ENCODE data around the gene NOL12.
"Not testable (repeated sequence)": the region's sequence is repeated elsewhere in the genome, so short reads cannot be mapped to it uniquely, and the experiment has no call there.

NOL12 gene

DNA sequence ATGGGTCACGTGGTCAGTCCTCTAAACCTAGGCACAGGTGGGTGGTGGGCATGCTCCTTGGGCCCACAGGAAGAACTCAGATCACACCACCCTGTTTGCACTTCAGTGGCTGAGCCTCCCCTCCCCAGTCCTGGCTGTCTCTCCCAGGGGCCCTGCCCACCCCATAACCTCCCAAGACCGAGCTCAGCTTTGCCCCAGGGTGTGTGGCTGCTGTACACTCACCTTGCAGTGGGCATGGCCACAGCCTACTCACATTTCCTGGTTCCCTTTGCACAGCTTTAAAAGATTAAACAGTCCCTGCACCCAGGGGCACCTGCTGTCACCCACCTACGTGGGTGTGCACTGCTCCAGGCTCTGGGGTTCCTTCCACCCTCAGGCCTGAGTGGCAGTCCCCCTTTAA lies 24.5 kb downstream of the NOL12 start:
- DNase-seq (ENCODE audit: insufficient read length, low spot score) (no peak), FAIRE-seq (no peak)

GRCh38 chr22:37711490-37711889 lies 25.3 kb downstream of the NOL12 start:
- FAIRE-seq (no peak), DNase-seq (ENCODE audit: insufficient read length, low spot score) (no peak)

GRCh38 chr22:37713761-37714160 lies 27.6 kb downstream of the NOL12 start:
- DNase-seq (ENCODE audit: insufficient read length, low spot score) = no peak
- FAIRE-seq = no peak

DNA sequence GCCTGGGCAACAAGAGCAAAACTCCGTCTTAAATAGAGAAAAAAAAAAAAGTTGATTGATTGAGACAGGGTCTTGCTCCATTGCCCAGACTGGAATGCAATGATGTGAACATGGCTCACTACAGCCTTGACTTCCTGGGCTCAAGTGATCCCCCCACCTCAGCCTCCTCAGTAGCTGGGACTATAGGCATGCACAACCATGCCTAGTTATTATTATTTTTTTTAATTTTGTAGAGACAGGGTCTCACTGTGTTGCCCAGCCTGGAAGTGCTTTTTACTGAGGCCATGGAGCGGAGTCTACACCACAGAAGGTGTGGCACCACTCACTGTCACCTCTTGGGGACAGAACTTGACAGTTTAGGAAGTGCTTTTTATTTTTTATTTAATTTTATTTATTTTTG lies 28.5 kb downstream of the NOL12 start:
- DNase-seq (ENCODE audit: insufficient read length, low spot score) = no peak
- FAIRE-seq = no peak

DNA sequence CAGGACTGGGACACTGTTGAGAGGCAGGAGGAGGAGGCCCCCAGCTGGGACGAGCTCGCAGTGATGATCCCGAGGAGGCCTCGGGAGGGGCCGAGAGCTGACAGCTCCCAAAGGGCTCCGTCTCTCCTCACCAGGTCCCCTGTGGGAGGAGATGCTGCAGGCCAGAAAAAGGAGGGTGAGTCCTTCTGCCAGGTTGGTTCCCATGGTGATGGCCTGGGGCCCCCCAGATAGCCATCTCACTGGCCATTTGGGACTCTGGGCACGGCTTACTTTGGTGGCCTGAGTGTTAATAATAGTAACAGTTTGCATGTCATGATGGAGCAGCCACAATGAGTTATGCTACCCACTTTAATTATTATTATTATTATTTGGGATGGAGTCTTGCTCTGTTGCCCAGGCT lies 29.6 kb downstream of the NOL12 start:
- DNase-seq (ENCODE audit: insufficient read length, low spot score) = no peak
- FAIRE-seq = no peak

GRCh38 chr22:37716708-37717107 lies 30.6 kb downstream of the NOL12 start:
- no peak for FAIRE-seq

DNA sequence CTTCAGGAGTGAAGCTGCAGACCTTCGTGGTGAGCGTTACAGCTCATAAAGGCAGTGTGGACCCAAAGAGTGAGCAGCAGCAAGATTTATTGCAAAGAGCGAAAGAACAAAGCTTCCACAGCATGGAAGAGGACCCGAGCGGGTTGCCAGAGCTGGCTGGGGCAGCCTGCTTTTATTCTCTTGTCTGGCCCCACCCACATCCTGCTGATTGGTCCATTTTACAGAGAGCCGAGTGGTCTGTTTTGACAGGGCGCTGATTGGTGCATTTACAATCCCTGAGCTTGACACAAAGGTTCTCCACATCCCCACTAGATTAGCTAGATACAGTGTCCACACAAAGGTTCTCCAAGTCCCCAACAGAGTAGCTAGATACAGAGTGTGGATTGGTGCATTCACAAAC lies 31.1 kb downstream of the NOL12 start:
- not testable (repeated sequence) for DNase-seq (ENCODE audit: insufficient read length, low spot score); FAIRE-seq

More at GRCh38 chr22:37716708-37717107, 30.6 kb downstream of the NOL12 start:
- no peak for DNase-seq (ENCODE audit: insufficient read length, low spot score)

DNA sequence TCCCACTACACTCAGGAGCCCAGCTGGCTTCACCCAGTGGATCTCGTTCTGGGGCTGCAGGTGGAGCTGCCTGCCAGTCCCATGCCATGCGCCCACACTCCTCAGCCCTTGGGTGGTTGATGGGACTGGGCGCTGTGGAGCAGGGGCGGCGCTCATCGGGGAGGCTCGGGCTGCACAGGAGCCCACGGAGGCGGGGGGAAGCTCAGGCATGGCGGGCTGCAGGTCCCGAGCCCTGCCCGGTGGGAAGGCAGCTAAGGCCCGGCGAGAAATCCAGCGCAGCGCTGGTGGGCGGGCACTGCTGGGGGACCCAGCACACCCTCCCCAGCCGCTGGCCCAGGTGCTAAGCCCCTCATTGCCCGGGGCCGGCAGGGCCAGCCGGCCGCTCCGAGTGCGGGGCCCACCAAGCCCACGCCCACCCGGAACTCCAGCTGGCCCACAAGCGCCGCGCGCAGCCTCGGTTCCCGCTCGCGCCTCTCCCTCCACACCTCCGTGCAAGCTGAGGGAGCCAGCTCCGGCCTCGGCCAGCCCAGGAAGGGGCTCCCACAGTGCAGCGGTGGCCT lies 31.7 kb downstream of the NOL12 start:
- not testable (repeated sequence) for DNase-seq (ENCODE audit: insufficient read length, low spot score); FAIRE-seq

DNA sequence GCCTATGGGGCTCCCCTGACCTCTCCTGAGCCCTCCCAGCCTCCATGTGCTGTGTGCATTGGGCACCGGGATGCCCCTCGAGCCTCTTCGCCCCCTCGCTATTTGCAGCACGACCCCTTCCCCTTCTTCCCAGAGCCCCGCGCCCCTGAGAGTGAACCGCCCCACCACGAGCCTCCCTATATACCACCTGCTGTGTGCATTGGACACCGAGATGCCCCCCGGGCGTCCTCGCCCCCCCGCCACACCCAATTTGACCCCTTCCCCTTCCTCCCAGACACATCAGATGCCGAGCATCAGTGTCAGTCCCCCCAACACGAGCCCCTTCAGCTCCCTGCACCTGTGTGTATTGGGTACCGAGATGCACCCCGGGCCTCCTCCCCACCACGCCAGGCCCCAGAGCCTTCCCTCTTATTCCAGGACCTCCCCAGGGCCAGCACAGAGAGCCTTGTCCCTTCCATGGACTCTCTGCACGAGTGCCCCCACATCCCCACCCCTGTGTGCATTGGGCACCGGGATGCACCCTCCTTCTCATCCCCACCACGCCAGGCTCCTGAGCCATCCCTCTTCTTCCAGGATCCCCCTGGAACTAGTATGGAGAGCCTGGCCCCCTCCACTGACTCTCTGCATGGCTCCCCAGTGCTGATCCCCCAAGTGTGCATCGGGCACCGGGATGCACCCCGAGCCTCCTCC lies 39.6 kb downstream of the NOL12 start:
- DNase-seq (ENCODE audit: insufficient read length, low spot score) (no peak), FAIRE-seq (no peak)

DNA sequence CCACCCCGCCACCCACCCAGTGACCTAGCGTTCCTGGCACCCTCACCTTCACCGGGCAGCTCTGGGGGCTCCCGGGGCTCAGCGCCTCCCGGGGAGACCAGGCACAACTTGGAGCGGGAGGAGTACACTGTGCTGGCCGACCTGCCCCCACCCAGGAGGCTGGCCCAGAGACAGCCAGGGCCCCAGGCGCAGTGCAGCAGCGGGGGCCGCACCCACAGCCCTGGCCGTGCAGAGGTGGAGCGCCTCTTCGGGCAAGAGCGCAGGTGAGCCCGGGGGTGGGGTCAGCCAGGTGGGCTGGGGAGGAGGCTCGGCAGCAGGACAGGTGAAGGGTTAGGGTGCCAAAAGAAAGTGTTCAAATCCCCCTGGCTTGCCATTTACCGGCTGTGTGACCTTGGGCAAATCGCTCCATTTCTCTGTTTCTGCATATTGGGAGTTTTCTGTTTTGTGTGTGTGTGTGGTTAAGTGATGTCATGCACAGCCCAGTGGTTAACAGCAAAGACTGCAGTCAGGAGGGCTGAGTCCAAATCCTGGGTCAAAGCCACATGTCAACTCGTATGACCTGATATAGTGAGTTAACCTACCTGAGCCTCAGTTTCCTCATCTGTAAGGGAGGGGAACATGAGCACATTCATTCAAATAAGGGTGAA lies 40.2 kb downstream of the NOL12 start:
- FAIRE-seq (no peak), DNase-seq (ENCODE audit: insufficient read length, low spot score) (no peak)

- FAIRE-seq (no peak), DNase-seq (ENCODE audit: insufficient read length, low spot score) (no peak)
These were observed 42.5 kb downstream of the NOL12 start for GRCh38 chr22:37728620-37729019.

- no peak for DNase-seq (ENCODE audit: insufficient read length, low spot score)
- FAIRE-seq = no peak
These were observed 45.8 kb downstream of the NOL12 start for GRCh38 chr22:37731804-37732471.

DNA sequence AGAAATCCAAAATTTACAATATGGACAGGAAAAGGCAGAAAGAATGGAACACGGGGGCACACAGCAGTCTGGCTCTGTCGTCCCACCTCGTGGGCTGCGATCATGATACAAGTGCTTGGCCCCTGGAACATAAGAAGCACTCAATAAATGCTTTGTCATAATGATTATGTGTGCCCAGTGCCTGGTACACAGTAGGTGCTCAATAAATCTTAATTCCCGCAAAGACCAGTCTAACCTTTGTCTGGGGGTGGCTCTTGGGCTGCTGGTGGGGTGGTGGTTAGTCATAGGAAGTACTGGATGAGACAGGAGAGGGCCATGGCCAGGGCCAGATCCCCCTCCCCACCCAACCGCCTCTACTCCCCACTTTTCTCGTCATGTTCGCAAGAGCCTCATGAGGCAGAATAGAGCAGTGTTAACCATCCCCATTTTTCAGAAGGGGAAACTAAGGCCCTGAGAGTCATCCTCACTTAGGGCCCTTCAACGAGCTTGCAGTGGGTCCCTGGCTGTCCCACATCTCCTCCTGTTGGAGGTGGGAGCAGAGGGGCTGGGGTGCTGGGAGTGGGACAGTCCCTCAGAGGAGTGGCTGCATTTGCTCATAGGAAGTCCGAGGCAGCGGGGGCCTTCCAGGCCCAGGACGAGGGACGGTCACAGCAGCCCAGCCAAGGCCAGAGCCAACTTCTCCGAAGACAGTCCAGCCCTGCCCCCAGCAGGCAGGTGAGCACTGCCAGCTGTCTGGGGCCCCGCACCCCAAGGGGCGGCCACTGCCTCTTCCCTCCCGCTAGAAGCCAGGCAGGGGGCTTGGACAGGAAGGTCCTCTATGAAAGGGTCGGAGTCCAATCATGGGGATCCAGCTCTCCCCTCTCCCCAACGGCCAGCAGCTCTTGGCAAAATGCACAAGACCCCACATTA lies 46.8 kb downstream of the NOL12 start:
- DNase-seq (ENCODE audit: insufficient read length, low spot score) (no peak), FAIRE-seq (no peak)

GRCh38 chr22:37733625-37734401 lies 47.7 kb downstream of the NOL12 start:
- no peak for FAIRE-seq

DNA sequence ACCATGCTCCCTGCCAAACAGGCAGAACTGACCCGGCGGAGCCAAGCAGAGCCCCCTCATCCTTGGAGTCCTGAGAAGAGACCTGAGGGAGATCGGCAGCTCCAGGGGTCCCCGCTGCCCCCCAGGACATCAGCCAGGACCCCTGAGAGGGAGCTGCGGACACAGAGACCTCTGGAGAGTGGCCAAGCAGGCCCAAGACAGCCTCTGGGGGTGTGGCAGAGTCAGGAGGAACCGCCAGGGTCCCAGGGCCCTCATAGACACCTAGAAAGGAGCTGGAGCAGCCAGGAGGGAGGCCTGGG lies 48.2 kb downstream of the NOL12 start:
- no peak for DNase-seq (ENCODE audit: insufficient read length, low spot score)
- no peak for FAIRE-seq

More at GRCh38 chr22:37733625-37734401, 47.7 kb downstream of the NOL12 start:
- no peak for DNase-seq (ENCODE audit: insufficient read length, low spot score)

DNA sequence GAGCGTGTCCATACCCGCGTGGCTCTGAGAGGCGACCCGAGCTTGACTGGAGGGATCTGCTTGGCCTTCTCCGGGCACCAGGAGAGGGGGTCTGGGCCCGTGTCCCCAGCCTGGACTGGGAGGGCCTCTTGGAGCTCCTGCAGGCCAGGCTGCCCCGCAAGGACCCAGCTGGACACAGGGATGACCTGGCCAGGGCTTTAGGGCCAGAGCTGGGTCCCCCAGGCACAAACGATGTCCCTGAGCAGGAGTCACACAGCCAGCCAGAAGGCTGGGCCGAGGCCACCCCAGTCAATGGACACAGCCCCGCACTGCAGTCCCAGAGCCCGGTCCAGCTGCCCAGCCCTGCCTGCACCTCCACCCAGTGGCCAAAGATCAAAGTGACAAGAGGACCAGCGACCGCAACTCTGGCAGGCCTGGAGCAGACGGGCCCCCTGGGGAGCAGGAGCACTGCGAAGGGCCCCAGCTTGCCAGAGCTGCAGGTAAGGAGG lies 48.9 kb downstream of the NOL12 start:
- no peak for FAIRE-seq
- DNase-seq (ENCODE audit: insufficient read length, low spot score) = peak; percentile 26

- FAIRE-seq (no peak), DNase-seq (ENCODE audit: insufficient read length, low spot score) (no peak)
These were observed 52.9 kb downstream of the NOL12 start for GRCh38 chr22:37739035-37739434.

GRCh38 chr22:37739611-37740049 lies 53.5 kb downstream of the NOL12 start:
- FAIRE-seq (no peak), DNase-seq (ENCODE audit: insufficient read length, low spot score) (no peak)

DNA sequence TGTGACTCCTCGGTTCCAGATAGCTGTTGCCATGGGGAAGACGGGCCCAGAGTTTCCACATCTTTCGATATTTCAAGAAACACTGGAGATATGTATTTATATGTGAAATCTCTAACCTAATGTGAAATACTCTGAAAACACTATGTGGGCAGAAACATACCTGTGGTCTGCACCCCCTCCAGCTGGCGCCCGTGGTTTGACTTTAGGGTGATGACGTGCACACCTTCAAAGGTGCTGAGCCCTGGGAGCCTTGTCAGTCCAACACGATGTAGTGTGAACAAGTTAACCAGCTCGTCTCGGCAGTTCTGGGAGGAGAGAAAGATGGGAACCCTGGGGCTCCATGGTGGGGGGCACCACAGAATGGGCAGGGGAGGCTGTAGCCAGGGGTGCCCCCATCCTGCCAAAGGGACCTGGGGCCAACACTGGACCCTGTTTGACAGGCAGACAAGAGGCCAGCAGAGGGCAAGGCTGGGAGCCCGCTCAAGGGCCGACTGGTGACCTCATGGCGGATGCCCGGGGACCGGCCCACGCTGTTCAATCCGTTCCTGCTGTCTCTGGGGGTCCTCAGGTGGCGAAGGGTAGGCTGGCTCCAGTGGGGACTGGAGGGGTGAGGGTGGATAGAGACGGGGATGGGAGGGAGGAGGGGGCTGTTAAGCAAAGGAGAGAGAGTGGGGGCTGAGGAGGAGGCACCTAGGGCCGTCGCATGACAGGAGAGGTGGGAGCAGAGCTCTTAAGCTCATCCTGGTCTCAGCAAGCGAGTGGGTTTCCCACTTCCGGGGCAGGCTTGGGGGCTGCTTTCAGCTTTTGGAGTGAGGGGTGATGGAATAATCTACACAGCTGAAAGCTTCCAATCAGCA lies 54.5 kb downstream of the NOL12 start:
- FAIRE-seq = no peak

More for the DNA sequence above, 54.5 kb downstream of the NOL12 start:
- no peak for DNase-seq (ENCODE audit: insufficient read length, low spot score)
